GM21381 (cell line): ENCODE results near the gene RNASE4.
"Not testable (repeated sequence)": the region's sequence is repeated elsewhere in the genome, so short reads cannot be mapped to it uniquely, and the experiment has no call there.

Source experiments
- ATAC-seq: cut with Tn5 transposase; IDR thresholded peaks from one replicate; pipeline ENCODE4 v1.9.1; 2021; ENCODE audit warnings: mild to moderate bottlenecking, moderate library complexity; ENCODE audit not compliant: unreplicated experiment

RNASE4 gene

GRCh38 chr14:20683891-20684661, at the start of gene RNASE4:
Gene RNASE4, plus strand, starts transcription at chr14:20684560. Its CDS starts 14,812 bp downstream, at chr14:20699372.
- ATAC-seq: peak; percentile 33

- no peak for ATAC-seq
These were observed 42.8 kb upstream of the RNASE4 start, which contains the start of gene OR6S1 for GRCh38 chr14:20641591-20641990. Gene OR6S1, minus strand, starts transcription at chr14:20641691. Its CDS starts 0 bp downstream, at chr14:20641691.

GRCh38 chr14:20642182-20642581, 42.2 kb upstream of the RNASE4 start:
- ATAC-seq: no peak

GRCh38 chr14:20642755-20643154, 41.6 kb upstream of the RNASE4 start:
- ATAC-seq: not testable (repeated sequence)

- ATAC-seq: no peak
These were observed 39.8 kb upstream of the RNASE4 start for GRCh38 chr14:20644520-20644919.

- ATAC-seq: no peak
These were observed 38.9 kb upstream of the RNASE4 start for GRCh38 chr14:20645481-20645880.

GRCh38 chr14:20652996-20653975, 31.1 kb upstream of the RNASE4 start:
- ATAC-seq: no peak

- ATAC-seq: no peak
These were observed 28.5 kb upstream of the RNASE4 start for GRCh38 chr14:20655851-20656250.

GRCh38 chr14:20656274-20656673, 28.1 kb upstream of the RNASE4 start:
- ATAC-seq: no peak

GRCh38 chr14:20657216-20658211, 26.8 kb upstream of the RNASE4 start:
- no peak for ATAC-seq

- ATAC-seq: no peak
These were observed 26.1 kb upstream of the RNASE4 start for GRCh38 chr14:20658246-20658645.

GRCh38 chr14:20659336-20659735, 25.0 kb upstream of the RNASE4 start:
- no peak for ATAC-seq

- no peak for ATAC-seq
These were observed 24.5 kb upstream of the RNASE4 start for GRCh38 chr14:20659813-20660395.

GRCh38 chr14:20661197-20661596, 23.2 kb upstream of the RNASE4 start:
- ATAC-seq: no peak

GRCh38 chr14:20662968-20663732, 21.2 kb upstream of the RNASE4 start:
- ATAC-seq: peak; percentile 42

GRCh38 chr14:20666400-20666961, 17.9 kb upstream of the RNASE4 start:
- ATAC-seq: not testable (repeated sequence)

- ATAC-seq: peak; percentile 70
These were observed 16.4 kb upstream of the RNASE4 start for GRCh38 chr14:20667957-20668356.

- no peak for ATAC-seq
These were observed 15.4 kb upstream of the RNASE4 start for GRCh38 chr14:20668969-20669368.
